Measurements from ENCODE around the gene AP1S3.
"Not testable (repeated sequence)": the region's sequence is repeated elsewhere in the genome, so short reads cannot be mapped to it uniquely, and the experiment has no call there.

The AP1S3 gene

GRCh38 chr2:223837287-223838061, at the start of gene AP1S3:
Gene AP1S3, minus strand, starts transcription at chr2:223837582. Its CDS starts 132 bp downstream, at chr2:223837450.
- no peak for DNase-seq (ENCODE audit: low spot score)

- no peak for DNase-seq (ENCODE audit: low spot score)
These were observed 49.7 kb upstream of the AP1S3 start for GRCh38 chr2:223887127-223887526.

GRCh38 chr2:223886726-223887125, 49.3 kb upstream of the AP1S3 start:
- no peak for DNase-seq (ENCODE audit: low spot score)

GRCh38 chr2:223884399-223884798, 47.0 kb upstream of the AP1S3 start:
- DNase-seq (ENCODE audit: low spot score), result no peak

- DNase-seq (ENCODE audit: low spot score), result no peak
These were observed 45.3 kb upstream of the AP1S3 start for GRCh38 chr2:223882715-223883114.

GRCh38 chr2:223880796-223881195, 43.4 kb upstream of the AP1S3 start:
- no peak for DNase-seq (ENCODE audit: low spot score)

GRCh38 chr2:223877721-223878410, 40.5 kb upstream of the AP1S3 start:
- DNase-seq (ENCODE audit: low spot score), result no peak

- DNase-seq (ENCODE audit: low spot score), result no peak
These were observed 36.3 kb upstream of the AP1S3 start for GRCh38 chr2:223873672-223874071.

GRCh38 chr2:223872772-223873171, 35.4 kb upstream of the AP1S3 start:
- not testable (repeated sequence) for DNase-seq (ENCODE audit: low spot score)

GRCh38 chr2:223871661-223872060, 34.3 kb upstream of the AP1S3 start:
- not testable (repeated sequence) for DNase-seq (ENCODE audit: low spot score)

- DNase-seq (ENCODE audit: low spot score), result no peak
These were observed 33.6 kb upstream of the AP1S3 start for GRCh38 chr2:223870840-223871611.

- no peak for DNase-seq (ENCODE audit: low spot score)
These were observed 30.6 kb upstream of the AP1S3 start for GRCh38 chr2:223868005-223868404.

GRCh38 chr2:223865907-223866508, 28.6 kb upstream of the AP1S3 start:
- DNase-seq (ENCODE audit: low spot score), result no peak

GRCh38 chr2:223865124-223865523, 27.7 kb upstream of the AP1S3 start:
- DNase-seq (ENCODE audit: low spot score), result no peak

- DNase-seq (ENCODE audit: low spot score), result no peak
These were observed 26.1 kb upstream of the AP1S3 start for GRCh38 chr2:223863491-223863890.

GRCh38 chr2:223860809-223861738, 23.7 kb upstream of the AP1S3 start:
- no peak for DNase-seq (ENCODE audit: low spot score)

- no peak for DNase-seq (ENCODE audit: low spot score)
These were observed 21.7 kb upstream of the AP1S3 start for GRCh38 chr2:223859070-223859469.

- DNase-seq (ENCODE audit: low spot score), result no peak
These were observed 19.2 kb upstream of the AP1S3 start for GRCh38 chr2:223856584-223856983.

- no peak for DNase-seq (ENCODE audit: low spot score)
These were observed 18.6 kb upstream of the AP1S3 start for GRCh38 chr2:223856021-223856420.

GRCh38 chr2:223855426-223855825, 18.0 kb upstream of the AP1S3 start:
- DNase-seq (ENCODE audit: low spot score), result no peak

GRCh38 chr2:223854741-223855140, 17.4 kb upstream of the AP1S3 start:
- DNase-seq (ENCODE audit: low spot score), result no peak

All from left forelimb (tissue), 1 donor.